ENCODE measurements around the gene RPP25.

GRCh38 chr15:74908635-74909034 lies 47.9 kb downstream of the RPP25 start:
- no peak for TF ChIP-seq POLR2A (IDR thresholded peaks at IDR 0.05; ENCODE audit: low read depth, low read length)
- no peak for TF ChIP-seq POU2F2 (IDR thresholded peaks at IDR 0.05; ENCODE audit: low read depth, low read length)
